ENCODE measurements around the gene SLC6A2.

SLC6A2 gene

GRCh38 chr16:55651841-55652824 lies 3.7 kb upstream of the SLC6A2 start:
- no peak for DNase-seq

DNA sequence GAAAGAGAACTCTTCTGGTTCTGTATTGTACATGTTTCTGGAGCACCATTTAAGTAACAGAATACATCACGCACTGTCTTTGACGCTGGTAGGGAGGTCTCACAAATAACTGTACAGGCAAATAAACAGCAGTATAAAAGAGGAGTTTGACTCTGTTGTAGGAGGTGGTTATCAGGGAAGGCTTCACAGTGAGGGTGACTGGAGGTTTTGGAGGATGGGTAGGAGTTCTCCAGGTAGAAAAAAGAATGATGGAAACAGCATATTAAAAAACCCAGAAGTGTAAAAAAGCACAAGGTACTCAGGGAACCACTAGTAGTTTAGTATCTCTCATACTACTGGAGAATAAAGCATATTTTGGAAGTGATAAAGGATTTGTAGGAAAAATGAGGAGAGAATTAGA lies 2.7 kb upstream of the SLC6A2 start:
- DNase-seq: no peak

- DNase-seq: no peak
Observed at GRCh38 chr16:55655381-55655896, 349 bp upstream of the SLC6A2 start.

DNA sequence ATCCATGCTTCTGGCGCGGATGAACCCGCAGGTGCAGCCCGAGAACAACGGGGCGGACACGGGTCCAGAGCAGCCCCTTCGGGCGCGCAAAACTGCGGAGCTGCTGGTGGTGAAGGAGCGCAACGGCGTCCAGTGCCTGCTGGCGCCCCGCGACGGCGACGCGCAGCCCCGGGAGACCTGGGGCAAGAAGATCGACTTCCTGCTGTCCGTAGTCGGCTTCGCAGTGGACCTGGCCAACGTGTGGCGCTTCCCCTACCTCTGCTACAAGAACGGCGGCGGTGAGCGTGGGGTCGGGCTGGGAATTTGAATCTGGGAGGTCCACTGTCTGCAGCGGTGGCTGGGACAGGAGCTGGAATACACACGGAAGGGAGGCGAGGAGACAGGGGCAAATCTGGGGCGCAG lies 904 bp downstream of the SLC6A2 start:
- DNase-seq: no peak

- no peak for DNase-seq
Observed at GRCh38 chr16:55657616-55658015, 1.8 kb downstream of the SLC6A2 start.

GRCh38 chr16:55658898-55659420 lies 3.2 kb downstream of the SLC6A2 start:
- no peak for DNase-seq

GRCh38 chr16:55660026-55660425 lies 4.2 kb downstream of the SLC6A2 start:
- DNase-seq: no peak

DNA sequence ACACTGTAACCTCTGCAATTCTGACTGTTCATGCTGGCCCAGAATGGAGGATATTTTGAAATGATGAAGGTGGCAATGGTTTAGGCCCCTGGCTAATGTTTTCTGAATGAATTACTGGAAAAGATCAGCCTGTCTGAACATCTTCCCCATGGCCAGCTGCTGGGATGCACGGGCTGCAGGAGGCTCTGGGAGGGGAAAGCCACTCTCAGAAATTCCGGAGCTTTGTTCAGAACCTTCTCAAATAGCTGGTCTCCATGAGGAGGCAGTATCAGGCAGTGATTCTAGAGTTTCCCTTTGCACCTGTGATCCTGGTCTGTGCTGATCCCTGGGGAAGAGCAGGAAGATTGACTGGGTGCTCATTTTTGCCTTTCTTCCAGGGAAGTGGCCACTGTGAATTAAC lies 5.0 kb downstream of the SLC6A2 start:
- DNase-seq: no peak

- DNase-seq: no peak
Observed at GRCh38 chr16:55661941-55662643, 6.3 kb downstream of the SLC6A2 start.

DNA sequence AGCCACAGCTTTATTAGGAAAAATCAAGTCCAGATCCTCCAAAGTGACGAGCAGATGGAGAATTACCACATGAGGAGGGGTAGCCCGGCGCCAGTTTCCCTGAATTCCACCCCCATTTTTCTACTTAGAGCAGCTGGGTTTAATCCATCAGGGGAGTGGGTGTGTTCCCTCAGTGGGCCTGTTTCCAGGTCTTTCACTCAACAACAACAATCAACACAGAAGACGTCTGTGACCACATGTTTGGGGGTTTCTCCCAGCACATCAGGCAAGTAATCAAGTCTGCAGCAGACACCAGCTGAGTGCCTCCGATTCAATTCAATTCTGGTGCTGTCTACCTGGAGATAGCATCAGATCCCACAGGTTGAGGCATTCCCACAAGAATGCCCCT lies 6.8 kb downstream of the SLC6A2 start:
- DNase-seq: no peak

DNA sequence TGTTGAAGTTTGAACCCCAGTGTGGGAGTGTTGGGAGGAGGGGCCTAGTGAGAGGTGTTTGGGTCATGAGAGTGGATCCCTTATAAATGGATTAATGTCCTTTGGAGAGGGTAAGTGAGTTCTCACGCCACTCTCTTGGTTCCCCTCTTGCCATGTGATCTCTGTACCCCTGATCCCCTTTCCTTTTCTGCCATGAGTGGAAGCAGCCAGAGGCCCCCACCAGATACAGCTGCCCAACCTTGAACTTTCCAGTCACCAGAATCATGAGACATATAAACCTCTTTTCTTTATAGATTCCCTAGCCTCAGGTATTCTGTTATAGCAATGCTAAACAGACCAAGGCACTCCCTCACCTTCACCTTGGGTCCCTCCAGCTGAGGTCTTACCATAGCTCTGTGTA lies 7.4 kb downstream of the SLC6A2 start:
- no peak for DNase-seq

- DNase-seq: no peak
Observed at GRCh38 chr16:55663765-55664677, 8.2 kb downstream of the SLC6A2 start.

DNA sequence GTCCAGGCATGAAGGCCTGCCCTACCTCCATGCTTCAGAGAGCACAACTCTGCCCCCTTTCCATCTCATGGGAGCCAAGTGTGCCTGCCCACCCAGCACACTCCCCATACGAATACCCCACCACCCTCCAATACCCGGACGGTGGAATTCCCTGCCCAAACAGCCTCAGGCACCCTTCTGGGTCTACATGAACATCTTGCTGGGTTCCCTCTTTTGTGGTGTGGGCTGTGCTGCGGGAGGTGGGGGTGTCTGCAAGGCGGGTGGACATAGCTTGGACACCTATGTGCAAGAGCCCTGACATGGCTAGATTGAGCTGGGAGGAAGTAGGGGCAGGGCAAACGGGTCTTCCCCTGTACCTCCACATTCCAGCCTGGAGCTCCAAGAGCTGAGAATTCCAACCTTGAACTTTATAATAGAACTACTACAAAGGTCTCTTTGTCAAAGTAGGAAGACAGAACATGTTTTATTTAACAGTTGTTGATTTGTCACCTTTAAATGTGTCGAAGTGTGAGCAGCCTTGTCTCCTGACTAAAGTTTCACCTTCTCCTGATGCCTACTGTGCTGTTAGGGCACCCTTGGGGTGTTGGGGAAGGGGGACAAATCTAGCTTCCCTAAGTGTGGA lies 9.1 kb downstream of the SLC6A2 start:
- no peak for DNase-seq

DNA sequence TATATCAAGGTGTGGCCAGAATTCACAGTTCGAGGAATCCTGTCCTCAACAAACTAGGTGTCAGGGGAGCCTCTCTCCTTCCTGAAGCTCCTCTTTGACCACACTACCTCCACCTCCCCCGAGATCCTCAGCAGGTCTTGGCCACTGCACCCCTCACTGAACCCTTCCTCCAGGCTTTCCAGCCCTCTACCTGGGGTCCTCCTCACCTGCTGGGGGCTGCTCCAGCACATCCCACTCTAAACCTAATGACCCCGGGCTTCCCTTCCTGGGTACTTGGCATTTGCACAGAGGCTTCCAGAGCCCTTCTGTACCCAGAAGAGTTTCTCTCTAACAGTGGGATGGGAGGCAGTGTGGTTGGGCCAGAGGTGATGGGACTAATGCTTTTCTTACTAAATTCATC lies 9.7 kb downstream of the SLC6A2 start:
- DNase-seq: no peak

DNA sequence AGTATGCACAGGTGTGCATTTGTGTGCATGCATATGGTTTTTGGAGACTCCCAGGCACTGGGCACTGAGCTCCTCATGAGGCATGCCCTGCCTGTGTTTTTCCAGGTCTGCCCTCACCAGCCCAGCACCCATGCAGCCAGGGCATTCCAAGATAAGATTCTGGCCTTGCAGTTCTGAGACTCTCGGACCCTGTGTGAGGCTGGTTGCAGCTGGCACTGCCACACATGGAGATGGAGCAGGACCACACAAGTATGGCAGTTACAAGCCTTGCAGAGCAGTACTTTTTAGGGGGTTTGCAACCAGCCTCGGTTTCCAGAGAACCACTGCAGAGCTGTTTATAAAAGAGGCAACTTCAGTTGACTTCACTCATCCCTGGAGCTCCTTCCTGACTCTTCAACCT lies 10.2 kb downstream of the SLC6A2 start:
- no peak for DNase-seq

DNA sequence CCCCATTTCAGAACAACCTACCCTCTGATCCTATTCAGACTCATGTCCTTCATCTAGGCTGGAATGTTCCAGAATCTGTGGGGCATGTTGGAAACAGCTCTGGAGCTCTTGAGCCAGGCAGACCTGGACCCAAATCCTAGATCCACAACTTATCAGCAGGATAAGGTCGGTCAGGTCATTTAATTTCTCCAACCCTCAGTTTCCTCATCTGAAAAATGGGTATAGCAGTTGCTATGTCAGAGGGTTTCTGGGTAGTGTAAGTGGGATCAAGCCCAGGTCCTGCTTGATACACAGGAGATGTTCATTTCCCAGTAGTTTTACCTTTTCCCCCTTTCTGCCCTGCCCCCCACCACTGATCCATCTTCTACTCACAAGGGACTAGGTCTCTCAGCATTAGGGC lies 12.0 kb downstream of the SLC6A2 start:
- DNase-seq: no peak

- no peak for DNase-seq
Observed at GRCh38 chr16:55668340-55669281, 12.8 kb downstream of the SLC6A2 start.

DNA sequence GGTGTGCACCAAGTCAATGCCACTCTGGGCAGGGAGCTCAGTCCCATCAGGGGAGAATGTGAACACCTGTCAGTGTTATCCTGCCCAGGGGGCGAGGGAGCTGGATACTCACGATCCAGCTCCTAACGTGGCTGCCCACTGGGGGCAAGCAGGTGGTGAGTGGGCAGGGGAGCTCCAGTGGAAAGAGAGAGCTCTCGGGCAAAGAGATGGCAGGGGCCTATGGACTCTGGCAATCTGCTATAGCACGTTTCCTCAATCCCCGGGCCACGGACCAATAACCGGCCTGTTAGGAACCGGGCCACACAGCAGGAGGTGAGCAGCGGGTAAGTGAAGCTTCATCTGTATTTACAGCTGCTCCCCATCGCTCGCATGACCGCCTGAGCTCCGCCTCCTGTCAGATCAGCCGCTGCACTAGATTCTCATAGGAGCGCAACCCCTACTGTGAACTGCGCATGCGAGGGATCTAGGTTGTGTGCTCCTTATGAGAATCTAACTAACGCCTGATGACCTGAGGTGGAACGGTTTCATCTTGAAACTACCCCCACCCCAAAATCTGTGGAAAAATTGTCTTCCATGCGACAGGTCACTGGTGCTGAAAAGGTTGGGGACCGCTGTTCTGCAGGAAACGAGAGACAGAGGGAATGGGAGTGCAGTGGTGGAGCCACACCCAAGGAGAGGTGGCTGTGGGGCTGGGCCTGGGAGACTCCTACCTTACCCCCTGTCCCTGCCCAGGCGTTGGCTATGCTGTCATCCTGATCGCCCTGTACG lies 15.6 kb downstream of the SLC6A2 start:
- DNase-seq: no peak

GRCh38 chr16:55671974-55672280 lies 16.1 kb downstream of the SLC6A2 start:
- DNase-seq: no peak

DNA sequence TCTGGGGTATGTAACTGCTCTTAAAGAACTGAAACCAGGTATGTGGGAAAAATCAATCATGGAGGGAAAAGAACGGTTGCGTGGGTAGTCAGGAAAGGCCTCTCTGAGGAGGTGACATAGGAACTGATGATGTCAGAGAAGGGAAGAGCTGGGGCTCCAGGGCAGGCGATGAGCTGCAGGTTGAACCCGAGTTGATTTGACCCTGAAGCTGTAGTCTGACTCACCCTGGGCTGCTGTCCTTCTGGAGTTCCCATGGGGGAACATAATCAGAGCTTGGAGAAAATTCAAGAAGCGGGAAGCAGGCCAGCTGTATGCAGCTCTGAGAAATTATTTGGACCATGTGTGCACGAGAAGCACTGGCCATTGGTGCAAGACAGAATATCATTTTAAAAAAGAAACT lies 16.7 kb downstream of the SLC6A2 start:
- no peak for DNase-seq
